Smooth muscle cell (in vitro differentiated cells): ENCODE measurements around the gene ZNF564. TPM values are rescaled to one million over a fixed set of nuclear protein-coding genes. Genes with fewer than 3 reads are reported as not detected.

ENCODE experiments used
- DNase-seq: peaks from one replicate; lab custom pipeline; 2025; ENCODE audit not compliant: unreplicated experiment; lab: John Stamatoyannopoulos, UW
- H2AFZ ChIP-seq: fragments of 200-600 bp; sonication (generic); 2 replicates; pipeline ENCODE4 v1.6.0; 2016; ENCODE audit warnings: antibody characterized with exemption, low read depth, mild to moderate bottlenecking
- H3F3A ChIP-seq: fragments of 200-600 bp; sonication (generic); 2 replicates; pipeline ENCODE4 v1.6.0; 2017; ENCODE audit warnings: antibody characterized with exemption, low read depth
- H3K27ac ChIP-seq: fragments of 200-600 bp; sonication (generic); 2 replicates; pipeline ENCODE4 v1.5.1; 2016; ENCODE audit warnings: low read depth, mild to moderate bottlenecking
- H3K27me3 ChIP-seq: fragments of 200-600 bp; sonication (generic); 2 replicates; pipeline ENCODE4 v1.6.1; 2016; ENCODE audit warnings: low read depth, mild to moderate bottlenecking
- H3K36me3 ChIP-seq: fragments of 200-600 bp; sonication (generic); 2 replicates; pipeline ENCODE4 v1.5.1; 2016; ENCODE audit warnings: low read depth
- H3K4me1 ChIP-seq: fragments of 200-600 bp; sonication (generic); 2 replicates; pipeline ENCODE4 v1.5.1; 2016; ENCODE audit warnings: low read depth
- H3K4me2 ChIP-seq: fragments of 200-600 bp; sonication (generic); 2 replicates; pipeline ENCODE4 v1.6.0; 2016; ENCODE audit warnings: mild to moderate bottlenecking
- H3K4me3 ChIP-seq: fragments of 200-600 bp; sonication (generic); 2 replicates; pipeline ENCODE4 v1.5.1; 2016; ENCODE audit warnings: mild to moderate bottlenecking
- H3K79me2 ChIP-seq: fragments of 200-600 bp; sonication (generic); 2 replicates; pipeline ENCODE4 v1.6.0; 2016; ENCODE audit warnings: low read depth, mild to moderate bottlenecking
- H3K9ac ChIP-seq: fragments of 200-600 bp; sonication (generic); 2 replicates; pipeline ENCODE4 v1.6.0; 2016; ENCODE audit warnings: low read depth
- H3K9me3 ChIP-seq: fragments of 200-600 bp; sonication (generic); replicated peaks from 2 replicates; pipeline ENCODE4 v1.5.1; 2016; ENCODE audit warnings: low read depth
- H4K20me1 ChIP-seq: fragments of 200-600 bp; sonication (generic); 2 replicates; pipeline ENCODE4 v1.6.0; 2016; ENCODE audit warnings: low read depth
- CTCF ChIP-seq: fragments of 200-600 bp; sonication (generic); IDR thresholded peaks from 2 replicates; pipeline ENCODE4 v1.5.1; 2017; ENCODE audit warnings: borderline replicate concordance, mild to moderate bottlenecking, antibody characterized with exemption; ENCODE audit not compliant: insufficient read depth, poor library complexity, severe bottlenecking
- WGBS: methylation state at CpG from one replicate; pipeline ENCODE4 v1.1.7; 2016; ENCODE audit warnings: low lambda C conversion rate; 5-methylcytosine and 5-hydroxymethylcytosine counted together
- polyA plus RNA-seq: library from polyadenylated mRNA; unstranded; fragments of >200 nt; fragmentation: Nextera tagmentation; extraction: Ambion mirVana; gene quantifications from 2 replicates; pipeline ENCODE4 v1.2.1, GENCODE V29; 2016
- total RNA-seq: library from RNA; depleted of rRNA; stranded (reverse); fragments of >200 nt; gene quantifications from 2 replicates; pipeline ENCODE4 v1.2.3, GENCODE V29; 2014

The ZNF564 gene
- total and polyA plus RNA-seq, 2 experiments from 2014 or later = 3.6 to 6.9 TPM

- no peaks in the 10 kb centered on the region for H4K20me1 ChIP-seq
- H3K9ac ChIP-seq = no peak overlapping the region
- TF ChIP-seq CTCF = no peak
- no peak overlapping the region for H3K27ac ChIP-seq
- WGBS = 97% methylated on average over 11 of the region's 11 CpGs
- H3K4me1 ChIP-seq = no peaks in the 10 kb centered on the region
- H3K79me2 ChIP-seq = no peaks in the 10 kb centered on the region
- no peak for DNase-seq
- H3K4me3 ChIP-seq = no peak overlapping the region
- H3K36me3 ChIP-seq = no peaks in the 10 kb centered on the region
- H3K4me2 ChIP-seq = no peak overlapping the region
- H3K9me3 ChIP-seq = no peaks in the 10 kb centered on the region
- H3F3A ChIP-seq = no peaks in the 10 kb centered on the region
- H3K27me3 ChIP-seq = no peaks in the 10 kb centered on the region
- H2AFZ ChIP-seq = no peak overlapping the region
These were observed 45.2 kb upstream of the ZNF564 start for GRCh38 chr19:12596485-12596884.

GRCh38 chr19:12581100-12581499 lies 29.8 kb upstream of the ZNF564 start:
- Histone ChIP-seq H3K4me3 (no peak overlapping the region), H3K4me1 (no peaks in the 10 kb centered on the region), H3K4me2 (no peak overlapping the region), H3K27me3 (no peaks in the 10 kb centered on the region), H3K79me2 (no peaks in the 10 kb centered on the region), H3K27ac (no peak overlapping the region), H4K20me1 (no peaks in the 10 kb centered on the region), H3F3A (no peaks in the 10 kb centered on the region), H2AFZ (no peak overlapping the region), H3K36me3 (peaks cover 37% of the 10 kb centered on the region), H3K9ac (no peak overlapping the region), H3K9me3 (peaks cover 29% of the 10 kb centered on the region)
- TF ChIP-seq CTCF = no peak
- DNase-seq = no peak
- WGBS = 93% methylated on average over 9 of the region's 9 CpGs

GRCh38 chr19:12580180-12580694 lies 29.0 kb upstream of the ZNF564 start:
- no peak overlapping the region for H3K27ac ChIP-seq
- DNase-seq = no peak
- H3K9ac ChIP-seq = no peak overlapping the region
- no peaks in the 10 kb centered on the region for H4K20me1 ChIP-seq
- H3K9me3 ChIP-seq = peaks cover 29% of the 10 kb centered on the region
- no peaks in the 10 kb centered on the region for H3F3A ChIP-seq
- H3K27me3 ChIP-seq = no peaks in the 10 kb centered on the region
- peaks cover 37% of the 10 kb centered on the region for H3K36me3 ChIP-seq
- H3K79me2 ChIP-seq = no peaks in the 10 kb centered on the region
- no peak for TF ChIP-seq CTCF
- 74% methylated on average over 11 of the region's 11 CpGs for WGBS
- H2AFZ ChIP-seq = no peak overlapping the region
- no peak overlapping the region for H3K4me2 ChIP-seq
- no peak overlapping the region for H3K4me3 ChIP-seq
- no peaks in the 10 kb centered on the region for H3K4me1 ChIP-seq

GRCh38 chr19:12578641-12579040 lies 27.4 kb upstream of the ZNF564 start:
- Histone ChIP-seq H3K4me3 (no peak overlapping the region), H3K36me3 (peaks cover 37% of the 10 kb centered on the region), H3K79me2 (no peaks in the 10 kb centered on the region), H3F3A (no peaks in the 10 kb centered on the region), H3K9ac (no peak overlapping the region), H4K20me1 (no peaks in the 10 kb centered on the region), H2AFZ (no peak overlapping the region), H3K4me2 (no peak overlapping the region), H3K27ac (no peak overlapping the region), H3K27me3 (no peaks in the 10 kb centered on the region), H3K9me3 (peaks cover 29% of the 10 kb centered on the region), H3K4me1 (no peaks in the 10 kb centered on the region)
- WGBS = 99% methylated on average over 10 of the region's 10 CpGs
- no peak for TF ChIP-seq CTCF
- no peak for DNase-seq
